GM12872 (cell line): ENCODE data around the gene VCY1B.
"Not testable (repeated sequence)": the region's sequence is repeated elsewhere in the genome, so short reads cannot be mapped to it uniquely, and the experiment has no call there.

Experiments used
- CTCF ChIP-seq: IDR thresholded peaks from 3 replicates; pipeline ENCODE4 v1.5.1; 2011; ENCODE audit warnings: low read depth, mild to moderate bottlenecking, low read length, moderate library complexity; ENCODE audit not compliant: insufficient read depth

Gene VCY1B

GRCh38 chrY:14055927-14056326 is at the start of gene VCY1B:
TSS of gene VCY1B (plus strand) at chrY:14056227. CDS start at chrY:14056290, 63 bp downstream.
- not testable (repeated sequence) for TF ChIP-seq CTCF

- no peak for TF ChIP-seq CTCF
These were observed 29.9 kb downstream of the VCY1B start for GRCh38 chrY:14085877-14086276.
